RWPE2 (cell line): ENCODE data around the gene PSD2.
A peak's percentile ranks its signal among the peaks of the same experiment; 100 is the strongest.

Experiments used
- ATAC-seq: fragments of 200-7000 bp; cut with Tn5 transposase; 3 replicates; pipeline ENCODE4 v1.9.1; 2021; ENCODE audit warnings: low read depth
- DNase-seq: peaks from one replicate; pipeline ENCODE4 v3.0.0-alpha.2; 2020; ENCODE audit warnings: low spot score
- H3K27ac ChIP-seq: fragments of 450-650 bp; 2 replicates; pipeline ENCODE4 v1.5.1; 2017; ENCODE audit warnings: mild to moderate bottlenecking; ENCODE audit not compliant: poor library complexity, severe bottlenecking
- H3K27me3 ChIP-seq: fragments of 250-450 bp; sonication (Bioruptor Pico); 2 replicates; pipeline ENCODE4 v1.5.1; 2021; ENCODE audit warnings: mild to moderate bottlenecking, moderate library complexity; ENCODE audit not compliant: insufficient read depth, poor library complexity, severe bottlenecking
- H3K36me3 ChIP-seq: fragments of 250-450 bp; sonication (Bioruptor Pico); 2 replicates; pipeline ENCODE4 v1.5.1; 2020; ENCODE audit warnings: low read depth, mild to moderate bottlenecking, moderate library complexity
- H3K4me1 ChIP-seq: fragments of 250-450 bp; sonication (Bioruptor Pico); 2 replicates; pipeline ENCODE4 v1.5.1; 2021; ENCODE audit warnings: mild to moderate bottlenecking, moderate library complexity; ENCODE audit not compliant: insufficient read depth, poor library complexity, severe bottlenecking
- H3K4me3 ChIP-seq: fragments of 250-450 bp; sonication (Bioruptor Pico); 2 replicates; pipeline ENCODE4 v1.5.1; 2021; ENCODE audit warnings: mild to moderate bottlenecking, moderate library complexity; ENCODE audit not compliant: severe bottlenecking
- H3K9me3 ChIP-seq: fragments of 250-450 bp; sonication (Bioruptor Pico); 2 replicates; pipeline ENCODE4 v1.5.1; 2021; ENCODE audit warnings: mild to moderate bottlenecking, moderate library complexity; ENCODE audit not compliant: severe bottlenecking
- TF ChIP-seq, protein P1 (sequence below): fragments of 450-650 bp; IDR thresholded peaks from one replicate; pipeline ENCODE4 v1.5.1; 2017; ENCODE audit warnings: mild to moderate bottlenecking, moderate library complexity; ENCODE audit not compliant: poor library complexity, severe bottlenecking

Gene PSD2

DNA sequence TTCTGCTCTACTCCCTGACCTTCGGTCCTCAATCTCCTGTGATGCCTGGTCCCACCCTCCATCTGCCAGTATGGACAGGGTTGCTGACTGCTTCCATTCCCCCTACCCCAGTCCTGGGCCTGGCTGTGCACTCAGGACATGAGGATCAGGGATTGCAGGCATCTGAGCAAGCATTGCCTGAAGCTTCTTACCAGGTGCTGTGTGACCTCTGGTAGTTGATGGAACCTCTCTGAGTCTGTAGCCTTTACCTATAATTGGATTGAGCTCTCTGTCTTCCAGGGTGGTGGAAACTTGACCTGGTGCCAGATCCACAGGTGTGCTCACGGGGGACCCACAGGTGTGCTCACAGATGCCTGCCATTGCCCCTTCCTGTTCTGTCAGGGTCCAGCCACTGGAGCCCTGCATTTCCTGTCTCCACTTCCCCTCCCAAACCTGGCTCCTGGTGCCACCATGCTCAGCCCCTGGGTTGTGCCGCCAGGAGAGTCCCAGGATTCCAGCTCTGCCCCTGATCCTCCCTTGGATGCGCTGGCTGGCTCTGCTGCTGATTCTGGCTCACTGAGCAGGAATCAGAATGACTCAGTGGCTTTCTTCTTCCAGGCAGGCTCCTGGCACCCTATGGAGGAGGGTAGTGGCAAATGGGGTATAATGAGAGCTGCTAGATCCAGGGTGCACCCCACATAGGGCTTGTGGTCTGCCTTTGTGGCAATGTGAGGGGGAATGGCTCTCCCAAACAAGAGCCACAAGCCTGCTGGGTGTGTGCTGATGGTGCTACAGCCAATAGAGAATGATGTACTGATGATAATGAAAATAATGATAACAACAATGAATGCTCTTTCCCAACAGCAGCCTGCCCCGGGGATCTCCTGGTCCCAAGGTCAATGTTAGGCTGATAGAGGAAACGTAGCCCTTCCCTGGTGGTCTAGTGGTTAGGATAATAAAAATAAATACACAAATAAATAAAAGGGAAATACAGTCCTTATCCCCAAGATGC lies 35.2 kb upstream of the PSD2 start:
- Histone ChIP-seq H3K36me3 (no peaks in the 10 kb centered on the region), H3K27ac (no peak overlapping the region), H3K27me3 (peaks cover 35% of the 10 kb centered on the region), H3K4me1 (no peaks in the 10 kb centered on the region), H3K4me3 (no peak overlapping the region), H3K9me3 (no peaks in the 10 kb centered on the region)
- DNase-seq (no peak), ATAC-seq (peak; percentile 40; the same call in 2 of the 3 replicates)
- TF ChIP-seq, protein P1, sequence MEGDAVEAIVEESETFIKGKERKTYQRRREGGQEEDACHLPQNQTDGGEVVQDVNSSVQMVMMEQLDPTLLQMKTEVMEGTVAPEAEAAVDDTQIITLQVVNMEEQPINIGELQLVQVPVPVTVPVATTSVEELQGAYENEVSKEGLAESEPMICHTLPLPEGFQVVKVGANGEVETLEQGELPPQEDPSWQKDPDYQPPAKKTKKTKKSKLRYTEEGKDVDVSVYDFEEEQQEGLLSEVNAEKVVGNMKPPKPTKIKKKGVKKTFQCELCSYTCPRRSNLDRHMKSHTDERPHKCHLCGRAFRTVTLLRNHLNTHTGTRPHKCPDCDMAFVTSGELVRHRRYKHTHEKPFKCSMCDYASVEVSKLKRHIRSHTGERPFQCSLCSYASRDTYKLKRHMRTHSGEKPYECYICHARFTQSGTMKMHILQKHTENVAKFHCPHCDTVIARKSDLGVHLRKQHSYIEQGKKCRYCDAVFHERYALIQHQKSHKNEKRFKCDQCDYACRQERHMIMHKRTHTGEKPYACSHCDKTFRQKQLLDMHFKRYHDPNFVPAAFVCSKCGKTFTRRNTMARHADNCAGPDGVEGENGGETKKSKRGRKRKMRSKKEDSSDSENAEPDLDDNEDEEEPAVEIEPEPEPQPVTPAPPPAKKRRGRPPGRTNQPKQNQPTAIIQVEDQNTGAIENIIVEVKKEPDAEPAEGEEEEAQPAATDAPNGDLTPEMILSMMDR: no peak

DNA sequence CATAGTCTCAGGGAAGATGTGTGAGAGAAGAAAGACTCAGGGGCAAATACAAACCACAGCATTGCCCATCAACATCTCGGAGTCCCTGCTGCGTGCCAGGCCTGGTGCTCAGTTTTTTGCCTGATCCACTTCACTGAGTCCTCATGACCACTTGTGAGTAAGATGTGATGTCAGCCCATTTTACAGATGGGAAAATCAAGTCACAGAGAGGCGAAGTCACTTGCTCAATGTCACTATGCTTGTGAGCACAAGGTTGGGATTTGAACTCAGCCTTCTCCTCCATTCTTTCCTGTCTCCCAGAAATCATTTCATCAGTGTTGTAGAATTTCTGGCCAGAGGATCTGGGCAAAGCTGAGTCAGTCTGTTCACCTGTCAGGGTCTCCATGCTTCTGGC lies 34.6 kb upstream of the PSD2 start:
- H3K27me3 ChIP-seq: peaks cover 28% of the 10 kb centered on the region
- ATAC-seq: no peak
- DNase-seq: no peak
- H3K4me1 ChIP-seq: no peaks in the 10 kb centered on the region
- H3K36me3 ChIP-seq: no peaks in the 10 kb centered on the region
- no peaks in the 10 kb centered on the region for H3K9me3 ChIP-seq
- no peak overlapping the region for H3K27ac ChIP-seq
- no peak overlapping the region for H3K4me3 ChIP-seq
- TF ChIP-seq, protein P1: no peak

DNA sequence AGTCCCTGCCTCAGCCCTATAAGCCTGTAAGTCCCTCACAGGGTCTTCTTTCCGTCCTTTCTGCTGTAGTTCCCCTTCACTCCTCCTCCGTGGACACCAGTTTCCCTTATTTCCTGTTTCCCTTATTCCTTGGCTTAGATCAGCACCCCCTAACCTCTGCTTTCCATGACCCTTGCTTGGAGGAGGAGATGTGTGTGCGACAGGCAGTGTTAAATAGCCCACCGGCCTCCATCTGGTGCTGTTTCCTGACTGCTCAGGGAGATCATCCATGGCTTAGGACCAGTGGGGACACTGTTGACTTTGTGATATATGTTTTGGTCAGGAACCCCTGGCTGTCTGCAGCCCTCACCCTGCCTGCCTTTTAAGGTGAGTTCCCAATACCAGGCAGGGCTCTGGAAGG lies 34.1 kb upstream of the PSD2 start:
- TF ChIP-seq, protein P1: no peak
- no peaks in the 10 kb centered on the region for H3K36me3 ChIP-seq

DNA sequence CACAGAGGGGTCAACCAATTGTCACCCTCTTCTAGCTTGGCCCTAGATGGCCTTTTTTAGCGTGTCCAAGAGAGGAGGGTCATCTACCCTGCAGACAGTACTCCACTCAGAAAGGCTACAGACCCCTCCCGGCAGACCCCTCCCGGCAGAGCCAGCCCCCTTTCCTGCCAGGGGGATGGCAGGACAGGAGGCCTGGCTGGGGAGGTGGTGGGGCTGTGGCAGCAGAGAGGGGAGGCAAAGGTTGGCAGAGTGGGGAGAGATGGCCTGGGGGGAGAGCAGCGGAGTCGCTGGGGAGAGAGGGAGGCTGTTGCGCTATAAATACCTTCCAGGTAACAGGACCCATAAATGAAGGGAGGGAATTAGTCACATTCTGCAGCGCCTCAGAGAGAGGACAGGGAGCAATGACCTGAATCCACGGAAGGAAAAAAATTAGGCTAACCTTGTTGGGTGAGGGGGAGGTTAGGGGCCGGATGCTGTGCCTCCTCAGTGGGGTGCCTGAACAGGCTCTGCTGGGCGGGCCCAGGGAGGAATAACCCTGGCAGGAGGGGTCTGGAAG lies 32.9 kb upstream of the PSD2 start:
- no peak for DNase-seq
- H3K4me1 ChIP-seq: no peaks in the 10 kb centered on the region

More for the DNA sequence above, 34.1 kb upstream of the PSD2 start:
- no peak for DNase-seq
- peaks cover 24% of the 10 kb centered on the region for H3K27me3 ChIP-seq
- H3K4me3 ChIP-seq: no peak overlapping the region
- no peak overlapping the region for H3K27ac ChIP-seq
- no peaks in the 10 kb centered on the region for H3K9me3 ChIP-seq
- no peaks in the 10 kb centered on the region for H3K4me1 ChIP-seq
- no peak for ATAC-seq

More for the DNA sequence above, 32.9 kb upstream of the PSD2 start:
- H3K36me3 ChIP-seq: no peaks in the 10 kb centered on the region
- no peak overlapping the region for H3K27ac ChIP-seq
- H3K9me3 ChIP-seq: no peaks in the 10 kb centered on the region
- no peak overlapping the region for H3K4me3 ChIP-seq
- TF ChIP-seq, protein P1: no peak
- peaks cover 19% of the 10 kb centered on the region for H3K27me3 ChIP-seq
- ATAC-seq: no peak
